NCI-H1436 (cell line): ENCODE measurements around the gene SMIM36.
"Not testable (repeated sequence)": the region's sequence is repeated elsewhere in the genome, so short reads cannot be mapped to it uniquely, and the experiment has no call there.

Experiments used
- DNase-seq: peaks from one replicate; lab custom pipeline; 2025; lab: John Stamatoyannopoulos, UW

Gene SMIM36

DNA sequence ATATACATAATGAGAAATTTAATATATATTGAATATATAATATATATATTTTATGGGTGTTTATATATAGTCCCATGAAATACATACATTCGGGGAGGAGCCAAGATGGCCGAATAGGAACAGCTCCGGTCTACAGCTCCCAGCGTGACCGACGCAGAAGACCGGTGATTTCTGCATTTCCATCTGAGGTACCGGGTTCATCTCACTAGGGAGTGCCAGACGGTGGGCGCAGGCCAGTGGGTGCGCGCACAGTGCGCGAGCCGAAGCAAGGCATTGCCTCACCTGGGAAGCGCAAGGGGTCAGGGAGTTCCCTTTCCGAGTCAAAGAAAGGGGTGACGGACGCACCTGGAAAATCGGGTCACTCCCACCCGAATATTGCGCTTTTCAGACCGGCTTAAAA lies 9.6 kb downstream of the SMIM36 start:
- DNase-seq, result not testable (repeated sequence)

DNA sequence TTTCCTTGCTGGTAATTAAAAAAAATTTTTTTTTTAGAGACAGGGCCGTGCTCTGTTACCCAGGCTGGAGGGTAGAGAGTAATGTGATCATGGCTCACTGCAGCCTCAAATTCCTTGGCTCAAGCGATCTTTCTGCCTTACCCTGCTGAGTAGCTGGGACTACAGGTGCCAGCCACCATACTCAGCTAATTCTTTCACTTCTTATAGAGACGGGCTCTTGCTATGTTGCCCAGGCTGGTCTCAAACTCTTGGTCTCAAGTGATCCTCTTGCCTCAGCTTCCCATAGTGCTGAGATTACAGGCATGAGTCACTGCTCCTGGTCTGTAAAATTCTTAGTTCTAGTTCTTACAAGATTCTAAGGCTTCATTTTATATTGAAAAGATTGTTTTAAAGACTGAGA lies 11.1 kb downstream of the SMIM36 start:
- no peak for DNase-seq

DNA sequence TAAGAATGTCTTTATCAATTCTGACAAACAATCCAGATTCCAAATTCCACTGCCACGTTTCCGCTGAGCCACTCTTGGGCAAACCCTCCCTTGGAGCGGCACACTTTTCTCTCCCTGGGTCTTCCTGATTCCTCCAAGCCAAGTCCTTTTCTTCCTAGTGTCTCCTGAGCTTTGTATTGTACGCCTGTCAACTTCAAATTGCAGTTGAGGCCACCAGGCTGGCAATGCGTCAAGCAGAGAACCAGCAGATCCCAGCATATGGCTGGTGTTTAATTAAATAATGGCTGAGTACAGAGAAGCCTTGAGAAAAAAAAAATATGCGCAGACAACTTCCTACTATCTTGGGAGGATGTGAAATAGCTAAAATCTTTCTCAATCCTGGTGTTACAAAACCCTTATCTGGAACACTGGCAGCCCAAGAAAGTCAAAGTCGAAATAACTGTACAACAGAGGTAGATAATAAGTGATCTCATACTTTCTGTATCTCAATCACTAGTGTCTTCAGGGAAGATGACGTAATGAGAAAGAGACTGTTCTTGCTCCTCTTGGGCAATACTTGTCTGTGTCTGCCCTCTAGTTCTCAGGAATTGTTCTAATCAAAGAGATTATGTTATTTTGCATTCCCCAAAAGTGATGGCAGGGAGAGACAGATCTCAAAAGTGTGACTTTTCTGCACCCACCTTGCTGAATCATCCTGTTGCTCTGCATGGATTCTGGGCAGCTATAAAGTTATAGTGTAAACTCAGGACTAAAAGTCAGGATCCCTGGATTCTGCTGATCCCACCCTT lies 15.0 kb downstream of the SMIM36 start:
- no peak for DNase-seq

DNA sequence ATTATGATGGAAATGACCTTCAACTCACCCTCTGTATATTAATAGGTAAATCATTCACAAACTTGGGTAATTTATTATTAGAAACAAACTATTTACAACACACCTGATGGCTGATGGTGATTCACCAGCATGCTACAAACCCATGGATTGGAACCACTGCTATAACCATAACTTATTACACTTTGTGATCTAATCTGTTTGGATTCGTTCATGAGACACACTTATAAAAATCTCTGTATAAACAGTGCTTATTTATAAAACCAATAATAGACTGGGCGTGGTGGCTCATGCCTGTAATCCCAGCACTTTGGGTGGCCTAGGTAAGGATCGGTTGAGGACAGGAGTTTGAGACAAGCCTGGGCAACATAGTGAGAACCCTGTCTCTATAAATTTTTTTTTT lies 16.0 kb downstream of the SMIM36 start:
- DNase-seq, result no peak

DNA sequence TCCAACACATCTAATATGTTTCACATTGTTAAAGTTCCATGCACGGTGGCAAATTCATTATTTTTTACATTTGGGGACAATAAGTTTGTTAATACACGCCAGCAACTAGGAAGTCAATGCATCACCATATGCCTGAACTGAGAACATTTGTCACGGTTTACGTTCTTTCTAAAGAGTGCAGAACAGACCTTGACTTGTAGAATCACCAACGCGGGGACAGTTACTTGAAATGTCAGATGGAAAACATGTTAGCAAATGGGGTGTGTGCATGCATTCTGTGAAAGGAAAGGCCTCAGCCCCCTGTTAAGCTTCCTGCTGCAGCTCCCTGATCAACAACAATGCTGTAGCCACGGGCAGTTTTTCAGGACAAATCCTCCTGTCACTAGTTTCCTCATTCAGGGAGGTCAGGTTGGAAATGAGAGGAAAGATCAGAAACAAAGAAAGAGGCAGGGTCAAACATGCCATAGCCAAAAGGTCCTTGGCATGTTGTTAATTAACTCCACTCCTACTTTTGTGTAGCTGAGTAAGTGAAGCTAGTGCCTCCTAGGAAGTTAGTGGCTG lies 18.4 kb downstream of the SMIM36 start:
- no peak for DNase-seq

DNA sequence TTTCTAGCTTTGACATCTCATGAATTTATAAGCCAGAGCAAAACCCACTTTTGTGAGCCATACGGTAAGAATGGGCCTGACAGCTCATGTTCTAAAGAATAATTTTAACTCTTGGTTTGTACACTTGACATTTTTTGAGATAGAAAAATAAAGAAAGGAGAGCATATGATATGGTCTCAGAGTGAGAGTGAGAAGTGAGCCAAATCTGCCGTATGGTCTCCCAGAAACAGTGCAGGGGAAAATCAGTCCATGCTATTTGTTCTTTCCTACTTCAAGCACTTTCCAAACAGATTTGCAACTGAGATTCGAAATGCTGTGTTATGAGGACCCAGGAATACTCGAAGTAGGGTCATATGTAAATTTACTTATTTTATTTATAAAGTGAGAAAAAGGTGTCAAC lies 20.9 kb downstream of the SMIM36 start:
- DNase-seq, result no peak

DNA sequence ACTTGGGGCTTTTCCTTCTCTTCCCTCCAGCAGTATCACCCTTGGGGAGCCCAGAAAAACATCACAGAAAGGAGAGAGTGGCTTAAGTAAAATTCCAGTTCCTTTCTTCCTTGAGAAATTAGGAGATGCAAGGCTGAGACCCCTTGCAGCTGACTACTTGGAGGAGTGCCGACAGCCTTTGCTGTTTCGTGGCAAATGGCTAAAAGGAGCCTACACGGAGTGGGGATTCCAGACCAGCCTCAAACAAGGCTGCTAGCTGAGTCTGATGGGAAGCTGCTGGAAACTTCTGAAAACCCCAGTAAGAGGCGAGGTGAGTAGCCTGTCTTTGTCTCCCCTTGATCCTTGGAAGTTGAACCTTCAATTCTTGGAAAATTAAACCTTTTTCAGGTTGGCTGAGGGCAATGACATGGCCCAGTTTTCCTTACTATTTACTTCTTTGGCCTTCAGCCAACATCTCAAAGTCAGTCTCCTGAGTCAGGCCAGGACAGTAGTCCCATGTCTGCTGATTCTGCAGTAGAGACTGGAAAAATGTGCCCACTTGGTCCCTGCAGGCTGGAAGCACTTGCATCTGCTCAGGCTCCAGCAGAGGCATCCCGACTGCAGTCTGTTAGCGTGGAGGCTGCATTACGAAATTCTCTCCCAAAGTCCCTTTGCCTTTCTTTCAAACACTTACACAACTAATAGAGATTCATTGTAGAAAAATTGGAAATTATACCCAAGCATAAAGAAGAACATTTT lies 23.4 kb downstream of the SMIM36 start:
- no peak for DNase-seq

DNA sequence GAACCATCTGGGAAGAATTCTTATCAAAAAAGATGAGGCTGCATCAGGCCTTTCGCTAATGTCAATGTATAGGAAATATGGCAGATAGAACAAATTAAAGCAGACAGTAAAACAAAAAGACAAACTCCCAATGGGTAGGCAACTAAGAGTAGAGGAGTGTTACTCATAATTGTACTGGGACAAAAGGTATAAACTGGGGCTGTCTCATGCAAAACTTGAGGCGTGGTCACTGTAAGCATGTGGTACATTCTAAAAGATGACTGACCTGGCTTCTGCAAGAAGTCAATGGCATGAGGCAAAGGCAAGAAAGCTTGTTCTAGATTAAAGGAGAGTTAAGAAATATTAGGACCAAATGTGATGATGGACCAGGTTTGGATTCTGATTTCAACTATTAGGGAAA lies 26.7 kb downstream of the SMIM36 start:
- no peak for DNase-seq

GRCh38 chr17:55482591-55483389 lies 28.5 kb downstream of the SMIM36 start:
- no peak for DNase-seq

GRCh38 chr17:55480631-55481315 lies 30.5 kb downstream of the SMIM36 start:
- no peak for DNase-seq

GRCh38 chr17:55479903-55480302 lies 31.3 kb downstream of the SMIM36 start:
- no peak for DNase-seq

GRCh38 chr17:55478971-55479370 lies 32.3 kb downstream of the SMIM36 start:
- no peak for DNase-seq

DNA sequence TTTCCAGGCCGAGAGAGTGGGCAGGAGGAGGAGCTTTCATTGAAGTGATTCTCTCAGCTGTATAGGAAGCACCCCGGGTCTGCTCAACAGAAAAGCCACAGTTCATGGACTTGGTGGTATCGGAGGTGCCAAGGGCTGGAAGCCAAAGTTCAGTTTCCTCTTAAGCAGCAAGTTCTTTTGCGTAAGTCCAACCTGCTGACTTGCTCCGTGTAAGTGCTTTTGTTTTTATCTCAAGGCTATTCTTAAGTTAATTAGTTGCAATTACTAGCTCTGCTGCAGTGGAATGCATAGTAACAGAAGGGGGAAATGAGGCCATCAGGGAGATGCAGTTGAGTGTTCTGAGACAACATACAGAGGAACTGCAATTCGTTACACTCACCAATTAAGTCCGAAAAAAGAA lies 44.6 kb downstream of the SMIM36 start:
- no peak for DNase-seq

DNA sequence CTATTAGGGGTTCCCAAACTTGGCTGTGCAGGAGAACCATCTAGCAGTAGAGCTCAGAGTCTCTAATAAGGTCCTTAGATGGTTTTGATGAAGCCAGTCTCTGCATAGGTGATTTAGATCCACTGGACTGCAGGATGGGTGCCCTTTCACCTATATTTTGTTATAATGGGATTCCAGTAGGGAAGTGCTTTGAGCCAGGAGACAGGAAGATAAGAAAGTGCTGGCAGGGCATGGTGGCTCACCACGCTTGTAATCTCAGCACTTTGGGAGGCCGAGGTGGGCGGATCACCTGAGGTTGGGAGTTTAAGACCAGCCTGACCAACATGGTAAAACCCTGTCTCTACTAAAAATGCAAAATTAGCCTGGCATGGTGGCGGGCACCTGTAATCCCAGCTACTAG lies 45.5 kb downstream of the SMIM36 start:
- DNase-seq, result not testable (repeated sequence)

DNA sequence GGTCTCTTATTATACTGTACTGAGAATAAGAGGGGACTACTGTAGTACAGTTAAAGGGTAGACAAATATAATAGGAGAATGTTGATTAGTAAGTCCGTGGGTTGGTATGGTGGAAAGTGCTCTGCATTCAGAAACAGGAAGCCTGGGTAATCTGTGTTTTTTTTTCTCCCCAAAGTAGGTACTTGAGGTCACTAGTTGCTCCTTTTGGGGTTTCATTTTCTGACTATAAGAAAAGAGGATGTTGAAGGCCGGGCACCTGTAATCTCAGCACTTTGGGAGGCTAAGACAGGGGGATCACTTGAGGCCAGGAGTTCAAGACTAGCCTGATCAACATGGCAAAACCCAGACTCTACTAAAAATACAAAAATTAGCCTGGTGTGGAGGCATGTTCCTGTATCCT lies 47.7 kb downstream of the SMIM36 start:
- no peak for DNase-seq

- no peak for DNase-seq
These were observed 48.5 kb downstream of the SMIM36 start for GRCh38 chr17:55462711-55463110.

- DNase-seq, result no peak
These were observed 49.0 kb downstream of the SMIM36 start for GRCh38 chr17:55462234-55462633.

DNA sequence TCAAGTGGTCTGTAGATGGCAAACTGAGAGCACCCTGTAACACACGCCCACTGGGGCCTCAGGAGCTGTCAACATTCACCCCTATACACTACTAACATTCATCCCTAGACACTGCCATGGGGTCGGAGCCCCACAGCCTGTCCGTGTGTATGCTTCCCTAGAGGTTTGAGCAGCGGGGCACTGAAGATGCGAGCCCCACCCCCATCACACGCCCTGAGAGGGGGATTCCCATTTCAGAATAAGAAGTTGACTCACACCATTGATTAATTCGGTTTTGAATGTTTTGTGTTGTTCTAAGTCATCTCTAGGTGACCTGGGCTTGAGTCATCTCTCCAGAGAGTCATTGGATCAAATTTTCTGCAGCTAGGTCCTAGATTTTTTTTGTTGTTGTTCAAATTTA lies 52.3 kb downstream of the SMIM36 start:
- DNase-seq, result no peak

DNA sequence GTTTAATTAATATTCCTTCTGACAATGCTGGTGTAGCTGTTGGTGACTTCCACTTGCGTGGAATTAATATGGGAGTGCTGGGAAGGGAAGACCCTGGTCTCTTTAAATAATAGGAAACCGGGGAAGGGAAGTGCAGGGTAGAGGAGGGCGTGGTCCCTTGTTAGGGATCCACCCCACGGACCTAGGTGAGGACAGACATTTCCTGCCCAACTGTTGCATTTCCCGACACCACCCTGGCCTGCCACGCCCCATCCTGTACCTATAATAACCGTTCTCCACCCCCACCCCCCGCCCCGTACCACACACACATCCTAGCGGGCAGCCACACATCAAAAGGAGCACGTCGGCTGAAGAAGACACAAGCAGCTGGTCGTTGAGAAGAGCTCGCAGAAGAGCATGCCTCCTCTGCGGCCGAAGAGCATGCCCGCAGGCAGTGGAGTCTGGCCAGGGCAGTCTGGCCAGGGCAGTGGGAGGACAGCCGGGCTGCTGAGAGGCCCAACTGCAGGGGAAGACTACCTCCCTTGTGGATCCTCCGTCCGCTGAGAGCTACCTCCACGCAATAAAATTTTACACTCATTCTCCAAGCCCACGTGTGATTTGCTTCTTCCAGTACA lies 52.9 kb downstream of the SMIM36 start:
- DNase-seq, result no peak

GRCh38 chr17:55456307-55457240 lies 54.7 kb downstream of the SMIM36 start:
- no peak for DNase-seq
